Loucy (cell line): ENCODE data around the gene NOSIP.

Experiments
- H2AFZ ChIP-seq: fragments of 200-600 bp; sonication (generic); 2 replicates; pipeline ENCODE4 v1.6.0; 2016; ENCODE audit warnings: antibody characterized with exemption, mild to moderate bottlenecking, low read length, moderate library complexity
- H3F3A ChIP-seq: fragments of 200-600 bp; 2 replicates; pipeline ENCODE4 v1.6.0; 2016; ENCODE audit warnings: antibody characterized with exemption, low read depth, mild to moderate bottlenecking
- H3K27me3 ChIP-seq: fragments of 200-600 bp; sonication (generic); 2 replicates; pipeline ENCODE4 v1.6.1; 2014; ENCODE audit warnings: low read length, mild to moderate bottlenecking; ENCODE audit not compliant: insufficient read depth, poor library complexity, severe bottlenecking
- H3K36me3 ChIP-seq: fragments of 200-600 bp; sonication (generic); 2 replicates; pipeline ENCODE4 v1.6.1; 2016; ENCODE audit warnings: low read length; ENCODE audit not compliant: insufficient read depth
- H3K4me1 ChIP-seq: fragments of 200-600 bp; sonication (generic); 2 replicates; pipeline ENCODE4 v1.5.1; 2014; ENCODE audit warnings: low read length, mild to moderate bottlenecking; ENCODE audit not compliant: insufficient read depth, poor library complexity, severe bottlenecking
- H3K4me2 ChIP-seq: fragments of 200-600 bp; sonication (generic); 2 replicates; pipeline ENCODE4 v1.6.0; 2014; ENCODE audit warnings: antibody characterized with exemption, low read length, low read depth, mild to moderate bottlenecking; ENCODE audit not compliant: poor library complexity, severe bottlenecking
- H3K4me3 ChIP-seq: fragments of 200-600 bp; sonication (generic); 2 replicates; pipeline ENCODE4 v1.5.1; 2014; ENCODE audit warnings: low read length, mild to moderate bottlenecking, mixed read lengths; ENCODE audit not compliant: poor library complexity, severe bottlenecking
- H3K79me2 ChIP-seq: fragments of 200-600 bp; sonication (generic); 2 replicates; pipeline ENCODE4 v1.6.1; 2014; ENCODE audit warnings: low read length; ENCODE audit not compliant: insufficient read depth
- H3K9ac ChIP-seq: fragments of 200-600 bp; sonication (generic); 2 replicates; pipeline ENCODE4 v1.6.0; 2014; ENCODE audit warnings: mild to moderate bottlenecking, low read depth, low read length, moderate library complexity; ENCODE audit not compliant: poor library complexity, severe bottlenecking
- H3K9me2 ChIP-seq: fragments of 200-600 bp; sonication (generic); replicated peaks from 2 replicates; pipeline ENCODE4 v1.6.1; 2016; ENCODE audit warnings: low read depth, low read length, mixed read lengths
- H3K9me3 ChIP-seq: fragments of 200-600 bp; sonication (generic); 2 replicates; pipeline ENCODE4 v1.6.1; 2014; ENCODE audit warnings: mild to moderate bottlenecking, antibody characterized with exemption, low read length, low read depth; ENCODE audit not compliant: insufficient read depth
- H4K20me1 ChIP-seq: fragments of 200-600 bp; sonication (generic); 2 replicates; pipeline ENCODE4 v1.6.0; 2014; ENCODE audit warnings: antibody characterized with exemption, low read length, mild to moderate bottlenecking; ENCODE audit not compliant: insufficient read depth, poor library complexity, severe bottlenecking
- CTCF ChIP-seq: fragments of 200-600 bp; sonication (generic); conservative IDR thresholded peaks from 2 replicates; pipeline ENCODE4 v1.5.1; 2014; ENCODE audit warnings: mild to moderate bottlenecking, antibody characterized with exemption, low read length
- EZH2phosphoT487 ChIP-seq: fragments of 200-600 bp; IDR thresholded peaks from 2 replicates; pipeline ENCODE4 v1.6.1; 2018; ENCODE audit warnings: antibody characterized with exemption, mild to moderate bottlenecking, moderate library complexity, borderline replicate concordance

The NOSIP gene

GRCh38 chr19:49601482-49602038 lies 21.2 kb upstream of the NOSIP start:
- no peak overlapping the region for H3K9ac ChIP-seq
- peaks cover 40% of the 10 kb centered on the region for H4K20me1 ChIP-seq
- TF ChIP-seq EZH2phosphoT487 (no peak), CTCF (no peak)
- peaks cover 40% of the 10 kb centered on the region for H3K79me2 ChIP-seq
- no peak overlapping the region for H3K4me3 ChIP-seq
- no peaks in the 10 kb centered on the region for H3K9me2 ChIP-seq
- no peaks in the 10 kb centered on the region for H3K4me1 ChIP-seq
- no peaks in the 10 kb centered on the region for H3K9me3 ChIP-seq
- H3K4me2 ChIP-seq: no peak overlapping the region
- H2AFZ ChIP-seq: no peak overlapping the region
- H3K36me3 ChIP-seq: peaks cover 63% of the 10 kb centered on the region; the same call in 1 of the 2 replicates
- H3F3A ChIP-seq: no peaks in the 10 kb centered on the region
- H3K27me3 ChIP-seq: no peaks in the 10 kb centered on the region

GRCh38 chr19:49599378-49600295 lies 19.3 kb upstream of the NOSIP start:
- Histone ChIP-seq H3K9ac (no peak overlapping the region), H3K9me3 (no peaks in the 10 kb centered on the region), H3K79me2 (peaks cover 39% of the 10 kb centered on the region; the same call in 1 of the 2 replicates), H3K4me2 (no peak overlapping the region), H3K4me3 (no peak overlapping the region), H3K4me1 (no peaks in the 10 kb centered on the region), H4K20me1 (peaks cover 56% of the 10 kb centered on the region), H3K27me3 (no peaks in the 10 kb centered on the region), H2AFZ (no peak overlapping the region), H3K9me2 (no peaks in the 10 kb centered on the region), H3K36me3 (peaks cover 73% of the 10 kb centered on the region; the same call in 1 of the 2 replicates), H3F3A (no peaks in the 10 kb centered on the region)
- TF ChIP-seq EZH2phosphoT487 (no peak), CTCF (no peak)

DNA sequence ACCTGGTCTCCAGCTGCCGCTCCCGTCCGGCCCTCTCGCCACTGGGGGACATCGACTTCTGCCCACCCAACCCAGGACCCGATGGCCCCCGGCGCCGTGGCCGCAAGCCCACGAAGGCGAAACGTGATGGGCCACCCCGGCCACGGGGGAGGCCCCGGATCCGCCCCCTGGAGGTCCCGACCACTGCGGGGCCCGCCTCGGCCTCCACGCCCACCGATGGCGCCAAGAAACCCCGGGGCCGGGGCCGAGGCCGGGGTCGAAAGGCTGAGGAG lies 17.3 kb upstream of the NOSIP start:
- Histone ChIP-seq H3F3A (peaks cover 2% of the 10 kb centered on the region; the same call in 1 of the 2 replicates), H3K4me1 (peaks cover 12% of the 10 kb centered on the region), H3K79me2 (peaks cover 50% of the 10 kb centered on the region), H3K9me2 (no peaks in the 10 kb centered on the region), H3K27me3 (no peaks in the 10 kb centered on the region), H3K4me2 (no peak overlapping the region), H3K36me3 (peaks cover 69% of the 10 kb centered on the region; the same call in 1 of the 2 replicates), H3K4me3 (no peak overlapping the region), H4K20me1 (peaks cover 69% of the 10 kb centered on the region), H3K9me3 (no peaks in the 10 kb centered on the region), H2AFZ (no peak overlapping the region), H3K9ac (no peak overlapping the region)
- TF ChIP-seq EZH2phosphoT487 (no peak), CTCF (no peak)
